Vagina (tissue), 2 donors: ENCODE results near the gene C19orf67. TPM values are rescaled to one million over a fixed set of nuclear protein-coding genes. Genes with fewer than 3 reads are reported as not detected.
"Not testable (repeated sequence)": the region's sequence is repeated elsewhere in the genome, so short reads cannot be mapped to it uniquely, and the experiment has no call there.

Experiments used
- DNase-seq, 2 donors: peaks; one replicate each; pipeline ENCODE4 v3.0.0-alpha.2; 2017; ENCODE audit errors: extremely low spot score in 2 of 2
- H3K27ac ChIP-seq: fragments of 200-600 bp; sonication (generic); one replicate; pipeline ENCODE4 v1.5.1; 2019
- H3K27me3 ChIP-seq: fragments of 200-600 bp; sonication (generic); one replicate; pipeline ENCODE4 v1.5.1; 2019
- H3K36me3 ChIP-seq, 2 donors: fragments of 200-600 bp; sonication (generic); one replicate each; pipeline ENCODE4 v1.5.1; 2017 to 2019
- H3K4me1 ChIP-seq: fragments of 200-600 bp; sonication (generic); one replicate; pipeline ENCODE4 v1.5.1; 2019
- H3K4me3 ChIP-seq, 2 donors: fragments of 200-600 bp; sonication (generic); 1 replicate in 1 of 2; 2 replicates in 1 of 2; pipeline ENCODE4 v1.5.1; 2016 to 2019
- H3K9me3 ChIP-seq: fragments of 200-600 bp; sonication (generic); one replicate; pipeline ENCODE4 v1.5.1; 2019
- CTCF ChIP-seq, 3 experiments: fragments of 450-650 bp in 2 of 3; fragments of 200-600 bp in 1 of 3; sonication (generic) in 1 of 3; IDR thresholded peaks; one replicate each; pipeline ENCODE4 v1.5.1; 2017 to 2019; ENCODE audit warnings: antibody characterized with exemption in 3 of 3, mild to moderate bottlenecking in 2 of 3, moderate library complexity in 2 of 3
- POLR2A ChIP-seq, 2 donors: fragments of 450-650 bp; IDR thresholded peaks; one replicate each; pipeline ENCODE4 v1.6.1; 2017; ENCODE audit warnings: antibody characterized with exemption in 2 of 2, mild to moderate bottlenecking in 2 of 2, moderate library complexity in 2 of 2
- POLR2AphosphoS5 ChIP-seq, 2 donors: sonication (generic); formaldehyde crosslinking; IDR thresholded peaks; one replicate each; pipeline ENCODE4 v1.9.0; 2017; ENCODE audit warnings: antibody characterized with exemption in 2 of 2, mild to moderate bottlenecking in 2 of 2, low read depth in 1 of 2; ENCODE audit not compliant: insufficient read depth in 1 of 2
- intact Hi-C: fragments of 100-400 bp; cut with DNase I; formaldehyde crosslinking; loops from one replicate; pipeline ENCODE4 v1.15.1; 2023
- total RNA-seq: library from RNA; depleted of rRNA; stranded (reverse); fragments of >200 nt; gene quantifications from one replicate; pipeline ENCODE4 v1.2.3, GENCODE V29; 2016

The C19orf67 gene
- total RNA-seq, 1 donor from 2014 or later: not detected

- intact Hi-C loops: loop anchor here (5.0 kb wide), 1 partner anchor 163 kb away; no protein-coding TSS in a partner anchor
- H3K36me3 ChIP-seq: no peaks in the 10 kb centered on the region
- no peak overlapping the region for H3K27ac ChIP-seq
- H3K4me3 ChIP-seq: no peak overlapping the region
- H3K9me3 ChIP-seq: no peaks in the 10 kb centered on the region
- H3K27me3 ChIP-seq: no peaks in the 10 kb centered on the region
- TF ChIP-seq POLR2A (IDR thresholded peaks at IDR 0.05): no peak
- no peak for TF ChIP-seq CTCF (IDR thresholded peaks at IDR 0.05)
- no peak for TF ChIP-seq POLR2AphosphoS5 (IDR thresholded peaks at IDR 0.05; ENCODE audit: insufficient read depth in 1 of 2, low read depth in 1 of 2)
- H3K4me1 ChIP-seq: no peaks in the 10 kb centered on the region
- no peak for DNase-seq
These were observed 35.1 kb downstream of the C19orf67 start for GRCh38 chr19:14050512-14050911.

DNA sequence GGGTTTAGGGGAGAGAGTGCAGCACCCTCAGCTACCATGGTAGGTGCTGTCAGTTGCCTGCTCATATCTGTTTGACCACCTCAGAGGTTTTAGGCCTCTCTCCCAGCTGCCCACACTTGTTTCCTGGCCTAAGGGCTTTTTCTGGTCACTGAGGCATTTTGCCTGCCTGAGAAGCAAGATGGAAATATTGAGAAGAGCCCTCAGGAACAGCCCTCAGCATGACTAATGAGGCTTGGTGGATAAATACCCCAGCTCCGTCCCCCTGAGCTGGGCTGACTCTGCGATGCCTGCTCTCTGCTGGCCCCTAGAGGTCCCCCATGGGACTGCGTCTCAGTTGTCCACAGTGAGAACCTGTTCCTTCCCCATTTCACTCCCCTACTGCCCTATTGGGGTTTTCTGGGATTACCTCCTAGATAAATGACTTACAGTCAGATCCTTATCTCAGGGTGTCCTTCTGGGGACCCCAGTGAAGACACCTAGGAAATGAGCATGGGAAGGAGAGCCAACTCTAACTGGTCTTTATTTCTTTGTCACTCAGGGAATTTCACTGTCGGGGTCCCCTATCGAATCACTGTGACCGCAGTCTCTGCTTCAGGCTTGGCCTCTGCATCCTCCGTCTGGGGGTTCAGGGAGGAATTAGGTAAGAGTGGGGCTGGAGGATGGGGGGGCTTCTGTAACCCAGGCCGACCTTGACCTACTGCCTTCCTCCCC lies 37.0 kb downstream of the C19orf67 start:
- intact Hi-C loops: no loop called here

DNA sequence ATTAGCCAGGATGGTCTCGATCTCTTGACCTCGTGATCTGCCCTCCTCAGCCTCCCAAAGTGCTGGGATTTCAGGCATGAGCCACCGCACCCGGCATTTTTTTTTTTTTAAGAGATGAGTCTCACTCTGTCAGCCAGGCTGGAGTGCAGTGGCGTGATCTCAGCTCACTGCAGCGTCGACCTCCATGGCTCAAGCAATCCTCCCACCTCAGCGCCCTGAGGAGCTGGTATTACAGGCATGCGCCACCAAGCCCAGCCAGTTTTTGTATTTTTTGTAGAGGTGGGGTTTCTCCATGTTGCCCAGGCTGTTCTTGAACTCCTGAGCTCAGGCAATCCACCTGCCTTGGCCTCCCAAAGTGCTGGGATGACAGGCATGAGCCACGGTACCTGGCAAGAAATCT lies 37.7 kb downstream of the C19orf67 start:
- H3K4me3 ChIP-seq, H3K9me3 ChIP-seq, H3K27me3 ChIP-seq, H3K36me3 ChIP-seq, H3K27ac ChIP-seq, intact Hi-C loops, H3K4me1 ChIP-seq, DNase-seq: not testable (repeated sequence)

More for the DNA sequence above, 37.0 kb downstream of the C19orf67 start:
- Histone ChIP-seq H3K27ac (no peak overlapping the region), H3K4me1 (no peaks in the 10 kb centered on the region), H3K36me3 (no peaks in the 10 kb centered on the region), H3K9me3 (no peaks in the 10 kb centered on the region), H3K27me3 (no peaks in the 10 kb centered on the region), H3K4me3 (no peak overlapping the region)
- no peak for DNase-seq
- no peak for TF ChIP-seq POLR2A (IDR thresholded peaks at IDR 0.05)
- TF ChIP-seq CTCF (IDR thresholded peaks at IDR 0.05): peak in 1 of 3 experiments; percentile 35

GRCh38 chr19:14042659-14043608 lies 42.6 kb downstream of the C19orf67 start:
- H3K4me1 ChIP-seq, intact Hi-C loops, H3K36me3 ChIP-seq, H3K9me3 ChIP-seq, DNase-seq, H3K4me3 ChIP-seq, H3K27ac ChIP-seq, H3K27me3 ChIP-seq: not testable (repeated sequence)
- TF ChIP-seq CTCF (IDR thresholded peaks at IDR 0.05): peak in 1 of 3 experiments; percentile 3

GRCh38 chr19:14039181-14039580 lies 46.4 kb downstream of the C19orf67 start:
- intact Hi-C loops: no loop called here
- no peak overlapping the region for H3K4me3 ChIP-seq
- no peaks in the 10 kb centered on the region for H3K4me1 ChIP-seq
- no peak for DNase-seq
- H3K27me3 ChIP-seq: no peaks in the 10 kb centered on the region
- H3K36me3 ChIP-seq: no peaks in the 10 kb centered on the region
- no peaks in the 10 kb centered on the region for H3K9me3 ChIP-seq
- TF ChIP-seq CTCF (IDR thresholded peaks at IDR 0.05) (no peak), POLR2AphosphoS5 (IDR thresholded peaks at IDR 0.05; ENCODE audit: insufficient read depth in 1 of 2, low read depth in 1 of 2) (no peak), POLR2A (IDR thresholded peaks at IDR 0.05) (no peak)
- no peak overlapping the region for H3K27ac ChIP-seq
